Ascending aorta (tissue), 2 donors: ENCODE measurements around the gene DRAM1. TPM values are rescaled to one million over a fixed set of nuclear protein-coding genes. Genes with fewer than 3 reads are reported as not detected.

ENCODE experiments used
- DNase-seq, 2 donors: peaks; one replicate each; pipeline ENCODE4 v3.0.0-alpha.2; 2019; ENCODE audit warnings: low spot score in 2 of 2
- H3K27ac ChIP-seq, 2 donors: fragments of 200-600 bp; sonication (generic); one replicate each; pipeline ENCODE4 v1.5.1; 2016 to 2017; ENCODE audit warnings: mild to moderate bottlenecking in 1 of 2
- H3K27me3 ChIP-seq: fragments of 200-600 bp; sonication (generic); one replicate; pipeline ENCODE4 v1.5.1; 2017
- H3K36me3 ChIP-seq, 2 donors: fragments of 200-600 bp; sonication (generic); one replicate each; pipeline ENCODE4 v1.5.1; 2016
- H3K4me1 ChIP-seq, 2 donors: fragments of 200-600 bp; sonication (generic); one replicate each; pipeline ENCODE4 v1.5.1; 2016 to 2017; ENCODE audit warnings: mild to moderate bottlenecking in 1 of 2
- H3K4me3 ChIP-seq, 2 donors: fragments of 200-600 bp; sonication (generic); one replicate each; pipeline ENCODE4 v1.5.1; 2016 to 2017; ENCODE audit warnings: mild to moderate bottlenecking in 1 of 2
- H3K9me3 ChIP-seq, 2 donors: fragments of 200-600 bp; sonication (generic); one replicate each; pipeline ENCODE4 v1.5.1; 2016
- CTCF ChIP-seq, 3 experiments: fragments of 200-600 bp in 2 of 3; fragments of 450-650 bp in 1 of 3; sonication (generic) in 2 of 3; IDR thresholded peaks; one replicate each; pipeline ENCODE4 v1.5.1; 2016 to 2019; ENCODE audit warnings: antibody characterized with exemption in 3 of 3, mild to moderate bottlenecking in 1 of 3, moderate library complexity in 1 of 3
- intact Hi-C: fragments of 100-400 bp; cut with DNase I; formaldehyde crosslinking; loops from one replicate; pipeline ENCODE4 v1.15.1; 2023
- total RNA-seq: library from RNA; depleted of rRNA; stranded (reverse); fragments of >200 nt; gene quantifications from one replicate; pipeline ENCODE4 v1.1.0, GENCODE V29; 2016

DRAM1 gene
- total RNA-seq, 1 donor from 2014 or later: 8.8 TPM

- no peaks in the 10 kb centered on the region for H3K36me3 ChIP-seq
- no peaks in the 10 kb centered on the region for H3K4me1 ChIP-seq
- no peak for TF ChIP-seq CTCF (IDR thresholded peaks at IDR 0.05)
- H3K27ac ChIP-seq: no peak overlapping the region
- intact Hi-C loops: no loop called here
- H3K9me3 ChIP-seq: no peaks in the 10 kb centered on the region
- H3K4me3 ChIP-seq: no peak overlapping the region
- no peaks in the 10 kb centered on the region for H3K27me3 ChIP-seq
- peak in 1 of 2 donors; percentile 61 for DNase-seq
These were observed 56.6 kb downstream of the DRAM1 start for GRCh38 chr12:101933866-101934514.

- Histone ChIP-seq H3K27me3 (no peaks in the 10 kb centered on the region), H3K4me1 (no peaks in the 10 kb centered on the region), H3K9me3 (no peaks in the 10 kb centered on the region), H3K4me3 (no peak overlapping the region), H3K36me3 (no peaks in the 10 kb centered on the region), H3K27ac (peak overlapping the region in 1 of 2 donors; percentile 20)
- TF ChIP-seq CTCF (IDR thresholded peaks at IDR 0.05): no peak
- intact Hi-C loops: no loop called here
- peak in 1 of 2 donors; percentile 74 for DNase-seq
These were observed 58.7 kb downstream of the DRAM1 start for GRCh38 chr12:101935890-101936746.

- Histone ChIP-seq H3K27me3 (no peaks in the 10 kb centered on the region), H3K9me3 (no peaks in the 10 kb centered on the region), H3K27ac (no peak overlapping the region), H3K4me3 (no peak overlapping the region), H3K4me1 (no peaks in the 10 kb centered on the region), H3K36me3 (no peaks in the 10 kb centered on the region)
- TF ChIP-seq CTCF (IDR thresholded peaks at IDR 0.05): no peak
- intact Hi-C loops: no loop called here
- DNase-seq: no peak
These were observed 61.9 kb downstream of the DRAM1 start for GRCh38 chr12:101939306-101939705.

- H3K27me3 ChIP-seq: no peaks in the 10 kb centered on the region
- intact Hi-C loops: loop anchor here (10.0 kb wide), 1 partner anchor 1605 kb away; no protein-coding TSS in a partner anchor
- no peaks in the 10 kb centered on the region for H3K9me3 ChIP-seq
- no peaks in the 10 kb centered on the region for H3K4me1 ChIP-seq
- no peak overlapping the region for H3K4me3 ChIP-seq
- peak; percentile 43 to 63 (median 50) for TF ChIP-seq CTCF (IDR thresholded peaks at IDR 0.05)
- H3K27ac ChIP-seq: no peak overlapping the region
- DNase-seq: peak in 1 of 2 donors; percentile 65
- no peaks in the 10 kb centered on the region for H3K36me3 ChIP-seq
These were observed 62.5 kb downstream of the DRAM1 start for GRCh38 chr12:101939856-101940265.

- Histone ChIP-seq H3K27me3 (no peaks in the 10 kb centered on the region), H3K27ac (peak overlapping the region in 1 of 2 donors; percentile 32), H3K9me3 (no peaks in the 10 kb centered on the region), H3K4me1 (no peaks in the 10 kb centered on the region), H3K4me3 (no peak overlapping the region), H3K36me3 (no peaks in the 10 kb centered on the region)
- no peak for DNase-seq
- intact Hi-C loops: loop anchor here (10.0 kb wide), 1 partner anchor 1604 kb away; no protein-coding TSS in a partner anchor
- TF ChIP-seq CTCF (IDR thresholded peaks at IDR 0.05): no peak
These were observed 63.1 kb downstream of the DRAM1 start for GRCh38 chr12:101940400-101940950.
